ENCODE measurements around the gene APBA2.

DNA sequence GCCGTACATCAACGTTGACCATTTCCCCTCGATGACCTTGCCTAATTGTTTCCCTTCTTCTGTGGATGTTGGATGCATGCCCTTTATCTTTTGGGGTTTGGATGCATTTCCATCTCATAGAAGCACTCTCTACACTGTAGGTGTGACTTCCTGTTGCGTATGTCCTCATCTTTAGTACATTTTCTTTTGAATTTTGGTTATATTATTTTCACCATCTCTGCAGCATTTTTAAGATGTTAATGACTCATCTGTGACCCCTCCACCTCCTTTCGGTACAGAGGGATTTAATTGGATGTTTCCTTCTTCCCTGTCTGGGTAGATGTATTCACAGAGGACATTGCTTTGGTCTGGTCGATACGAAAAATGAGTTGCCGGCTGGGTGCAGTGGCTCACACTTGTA is 172.1 kb downstream of the APBA2 start:
- TF ChIP-seq POLR2A (IDR thresholded peaks at IDR 0.05) = no peak
- TF ChIP-seq, protein P1, sequence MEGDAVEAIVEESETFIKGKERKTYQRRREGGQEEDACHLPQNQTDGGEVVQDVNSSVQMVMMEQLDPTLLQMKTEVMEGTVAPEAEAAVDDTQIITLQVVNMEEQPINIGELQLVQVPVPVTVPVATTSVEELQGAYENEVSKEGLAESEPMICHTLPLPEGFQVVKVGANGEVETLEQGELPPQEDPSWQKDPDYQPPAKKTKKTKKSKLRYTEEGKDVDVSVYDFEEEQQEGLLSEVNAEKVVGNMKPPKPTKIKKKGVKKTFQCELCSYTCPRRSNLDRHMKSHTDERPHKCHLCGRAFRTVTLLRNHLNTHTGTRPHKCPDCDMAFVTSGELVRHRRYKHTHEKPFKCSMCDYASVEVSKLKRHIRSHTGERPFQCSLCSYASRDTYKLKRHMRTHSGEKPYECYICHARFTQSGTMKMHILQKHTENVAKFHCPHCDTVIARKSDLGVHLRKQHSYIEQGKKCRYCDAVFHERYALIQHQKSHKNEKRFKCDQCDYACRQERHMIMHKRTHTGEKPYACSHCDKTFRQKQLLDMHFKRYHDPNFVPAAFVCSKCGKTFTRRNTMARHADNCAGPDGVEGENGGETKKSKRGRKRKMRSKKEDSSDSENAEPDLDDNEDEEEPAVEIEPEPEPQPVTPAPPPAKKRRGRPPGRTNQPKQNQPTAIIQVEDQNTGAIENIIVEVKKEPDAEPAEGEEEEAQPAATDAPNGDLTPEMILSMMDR (IDR thresholded peaks at IDR 0.05) = no peak
